ENCODE results near the gene PCNX1. TPM values are rescaled to one million over a fixed set of nuclear protein-coding genes. Genes with fewer than 3 reads are reported as not detected.

PCNX1 gene
- total RNA-seq, 1 experiment from 2014 or later: 48.0 TPM

DNA sequence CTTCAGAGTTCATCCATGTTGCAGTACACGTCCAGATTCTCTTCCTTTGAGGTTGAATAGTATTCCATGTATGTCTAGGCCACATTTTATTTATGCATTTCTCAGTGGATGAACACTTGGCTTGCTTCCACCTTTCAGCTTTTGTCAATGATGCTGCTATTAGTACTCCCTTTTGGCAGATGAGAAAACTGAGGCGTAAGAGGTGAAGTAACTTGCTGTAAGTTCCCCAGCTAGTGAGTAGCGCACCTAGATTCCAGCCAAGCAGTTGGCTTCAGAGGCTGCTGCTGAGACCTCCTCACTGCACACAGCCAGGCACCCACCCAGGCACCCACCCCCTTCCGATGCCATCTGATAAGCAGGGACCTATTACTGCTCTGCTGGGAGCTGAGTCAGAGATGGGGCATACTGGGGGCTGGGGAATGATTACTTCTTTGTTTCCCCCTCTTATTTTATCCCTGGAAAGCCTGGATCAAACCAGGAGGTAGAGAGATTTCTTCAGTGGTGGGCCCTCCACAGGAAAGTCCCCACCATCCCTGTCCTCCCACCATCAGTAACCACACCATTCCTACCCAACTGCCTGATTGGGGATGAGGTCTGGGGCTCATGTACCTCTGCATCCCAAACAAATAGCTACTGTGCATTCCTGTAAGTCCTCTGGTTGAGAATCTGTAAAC, 234.6 kb downstream of the PCNX1 start:
- H3K9ac ChIP-seq (ENCODE audit: extremely low read depth, insufficient read length, low read length): no peak overlapping the region
- H4K20me1 ChIP-seq (ENCODE audit: control insufficient read depth, insufficient read depth, insufficient read length): no peaks in the 10 kb centered on the region
- no peak overlapping the region for H2BK12ac ChIP-seq (ENCODE audit: insufficient read length, low read depth, low read length)
- peaks cover 0 to 5% (median 4%) of the 10 kb centered on the region in 3 experiments; a peak in 4 of 7 replicates for H3K36me3 Mint-ChIP-seq (ENCODE audit: insufficient read depth in 1 of 3, low read depth in 3 of 3)
- no peak overlapping the region for H3K4ac ChIP-seq (ENCODE audit: low read depth, low read length)
- TF ChIP-seq, protein P1, sequence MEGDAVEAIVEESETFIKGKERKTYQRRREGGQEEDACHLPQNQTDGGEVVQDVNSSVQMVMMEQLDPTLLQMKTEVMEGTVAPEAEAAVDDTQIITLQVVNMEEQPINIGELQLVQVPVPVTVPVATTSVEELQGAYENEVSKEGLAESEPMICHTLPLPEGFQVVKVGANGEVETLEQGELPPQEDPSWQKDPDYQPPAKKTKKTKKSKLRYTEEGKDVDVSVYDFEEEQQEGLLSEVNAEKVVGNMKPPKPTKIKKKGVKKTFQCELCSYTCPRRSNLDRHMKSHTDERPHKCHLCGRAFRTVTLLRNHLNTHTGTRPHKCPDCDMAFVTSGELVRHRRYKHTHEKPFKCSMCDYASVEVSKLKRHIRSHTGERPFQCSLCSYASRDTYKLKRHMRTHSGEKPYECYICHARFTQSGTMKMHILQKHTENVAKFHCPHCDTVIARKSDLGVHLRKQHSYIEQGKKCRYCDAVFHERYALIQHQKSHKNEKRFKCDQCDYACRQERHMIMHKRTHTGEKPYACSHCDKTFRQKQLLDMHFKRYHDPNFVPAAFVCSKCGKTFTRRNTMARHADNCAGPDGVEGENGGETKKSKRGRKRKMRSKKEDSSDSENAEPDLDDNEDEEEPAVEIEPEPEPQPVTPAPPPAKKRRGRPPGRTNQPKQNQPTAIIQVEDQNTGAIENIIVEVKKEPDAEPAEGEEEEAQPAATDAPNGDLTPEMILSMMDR (conservative IDR thresholded peaks at IDR 0.05): no peak
- no peaks in the 10 kb centered on the region for H3K23me2 ChIP-seq (ENCODE audit: insufficient read length, low read depth, low read length, poor library complexity, severe bottlenecking)
- H3K23ac ChIP-seq (ENCODE audit: insufficient read length, low read depth, low read length): no peak overlapping the region
- no peak overlapping the region for H3K4me3 Mint-ChIP-seq
- H3K27me3 ChIP-seq (ENCODE audit: insufficient read depth, low read length): no peaks in the 10 kb centered on the region
- no peak overlapping the region for H3K18ac ChIP-seq (ENCODE audit: insufficient read length, low read depth, low read length)
- no peaks in the 10 kb centered on the region; the same call in 1 of the 2 replicates for H3K27me3 Mint-ChIP-seq (ENCODE audit: low read depth)
- no peak overlapping the region for H4K8ac ChIP-seq (replicated peaks; ENCODE audit: insufficient read length, low read depth, low read length)
- no peaks in the 10 kb centered on the region for H3K9me3 ChIP-seq (ENCODE audit: control insufficient read depth, low read depth, low read length)
- no peak overlapping the region for H2BK5ac ChIP-seq (ENCODE audit: insufficient read length, low read length)
- H2BK15ac ChIP-seq (ENCODE audit: low read depth, low read length): no peak overlapping the region
- no peaks in the 10 kb centered on the region for H3K79me1 ChIP-seq (ENCODE audit: insufficient read depth, low read depth, low read length, poor library complexity, severe bottlenecking)
- H3K4me2 ChIP-seq (ENCODE audit: insufficient read depth, insufficient read length, low read length): no peak overlapping the region
- H2AK5ac ChIP-seq (ENCODE audit: insufficient read length, low read length): no peak overlapping the region
- no peak overlapping the region for H4K91ac ChIP-seq (ENCODE audit: insufficient read length, low read depth, low read length)
- no CpG with 5 or more reads among the region's 4 CpGs for WGBS (ENCODE audit: extremely low coverage, insufficient read length, low lambda C conversion rate)
- H3K4me1 Mint-ChIP-seq: peaks cover 13 to 18% of the 10 kb centered on the region in 2 experiments
- no peak overlapping the region for H3K14ac ChIP-seq (ENCODE audit: insufficient read depth, low read length)
- H3K9me3 Mint-ChIP-seq: peaks cover 11 to 12% of the 10 kb centered on the region in 2 experiments
- no peak overlapping the region for H3K27ac ChIP-seq (ENCODE audit: insufficient read length, low read depth, low read length)
- H4K5ac ChIP-seq (ENCODE audit: insufficient read length, low read depth, low read length): no peak overlapping the region
- no peak overlapping the region for H2BK120ac ChIP-seq (ENCODE audit: low read depth, low read length, poor library complexity, severe bottlenecking)
- H3T11ph ChIP-seq (ENCODE audit: low read length): no peak overlapping the region
- H2BK20ac ChIP-seq (ENCODE audit: low read depth, low read length, poor library complexity, severe bottlenecking): no peak overlapping the region
- H3K79me2 ChIP-seq (ENCODE audit: insufficient read depth, low read length): no peaks in the 10 kb centered on the region
- peaks cover 4% of the 10 kb centered on the region; the same call in 1 of the 2 replicates for H3K4me1 ChIP-seq (ENCODE audit: insufficient read depth, low read length)
- H2AFZ ChIP-seq (ENCODE audit: low read length): no peak overlapping the region
- H3K27ac Mint-ChIP-seq: no peak overlapping the region
- DNase-seq: no peak
- no peak overlapping the region for H3K56ac ChIP-seq (ENCODE audit: insufficient read length, low read depth, low read length)

All from H9 (cell line).